Lower leg skin (tissue), 3 donors: ENCODE results near the gene PPP4R2.

Experiments
- POLR2A ChIP-seq, 2 donors: fragments of 450-650 bp; IDR thresholded peaks; one replicate each; pipeline ENCODE4 v1.6.1; 2016 to 2017; ENCODE audit warnings: antibody characterized with exemption in 2 of 2, mild to moderate bottlenecking in 1 of 2, moderate library complexity in 1 of 2
- TF ChIP-seq, protein P1 (sequence below), 3 donors: fragments of 450-650 bp; IDR thresholded peaks; one replicate each; pipeline ENCODE4 v1.5.1; 2016; ENCODE audit warnings: antibody characterized with exemption in 3 of 3, mild to moderate bottlenecking in 3 of 3, moderate library complexity in 2 of 3

GRCh38 chr3:72973031-72973723, 23.4 kb upstream of the PPP4R2 start:
- TF ChIP-seq, protein P1, sequence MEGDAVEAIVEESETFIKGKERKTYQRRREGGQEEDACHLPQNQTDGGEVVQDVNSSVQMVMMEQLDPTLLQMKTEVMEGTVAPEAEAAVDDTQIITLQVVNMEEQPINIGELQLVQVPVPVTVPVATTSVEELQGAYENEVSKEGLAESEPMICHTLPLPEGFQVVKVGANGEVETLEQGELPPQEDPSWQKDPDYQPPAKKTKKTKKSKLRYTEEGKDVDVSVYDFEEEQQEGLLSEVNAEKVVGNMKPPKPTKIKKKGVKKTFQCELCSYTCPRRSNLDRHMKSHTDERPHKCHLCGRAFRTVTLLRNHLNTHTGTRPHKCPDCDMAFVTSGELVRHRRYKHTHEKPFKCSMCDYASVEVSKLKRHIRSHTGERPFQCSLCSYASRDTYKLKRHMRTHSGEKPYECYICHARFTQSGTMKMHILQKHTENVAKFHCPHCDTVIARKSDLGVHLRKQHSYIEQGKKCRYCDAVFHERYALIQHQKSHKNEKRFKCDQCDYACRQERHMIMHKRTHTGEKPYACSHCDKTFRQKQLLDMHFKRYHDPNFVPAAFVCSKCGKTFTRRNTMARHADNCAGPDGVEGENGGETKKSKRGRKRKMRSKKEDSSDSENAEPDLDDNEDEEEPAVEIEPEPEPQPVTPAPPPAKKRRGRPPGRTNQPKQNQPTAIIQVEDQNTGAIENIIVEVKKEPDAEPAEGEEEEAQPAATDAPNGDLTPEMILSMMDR (IDR thresholded peaks at IDR 0.05): no peak
- TF ChIP-seq POLR2A (IDR thresholded peaks at IDR 0.05): no peak
